ENCODE results near the gene KCNRG. TPM values are rescaled to one million over a fixed set of nuclear protein-coding genes. Genes with fewer than 3 reads are reported as not detected.

KCNRG gene
- total and polyA plus RNA-seq, 9 of the 15 experiments (the other 6 are each of a cell fraction or from before 2014, with no cell fraction given): 0.36 to 1.1 (median 0.53) TPM

DNA sequence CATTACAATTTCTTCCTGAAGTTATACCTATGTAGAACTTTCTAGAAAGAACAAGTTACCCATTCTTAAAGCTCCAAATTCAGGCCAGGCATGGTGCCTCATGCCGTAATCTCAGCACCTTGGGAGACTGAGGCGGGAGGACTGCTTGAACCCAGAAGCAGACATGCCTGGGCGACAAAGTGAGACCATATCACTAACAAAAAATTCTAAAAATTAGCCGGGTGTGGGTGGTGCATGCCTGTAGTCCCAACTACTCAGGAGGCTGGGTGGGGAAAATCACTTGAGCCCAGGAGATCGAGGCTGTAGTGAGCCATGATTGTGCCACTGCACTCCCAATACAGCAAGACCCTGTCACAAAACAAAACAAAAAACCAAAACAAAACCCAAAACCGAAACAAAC is 23.0 kb downstream of the KCNRG start (continued):
- TF ChIP-seq CTBP1 (IDR thresholded peaks at IDR 0.05; ENCODE audit: borderline replicate concordance): no peak
- TF ChIP-seq NELFE (IDR thresholded peaks at IDR 0.05; ENCODE audit: insufficient read depth, insufficient read length): no peak

DNA sequence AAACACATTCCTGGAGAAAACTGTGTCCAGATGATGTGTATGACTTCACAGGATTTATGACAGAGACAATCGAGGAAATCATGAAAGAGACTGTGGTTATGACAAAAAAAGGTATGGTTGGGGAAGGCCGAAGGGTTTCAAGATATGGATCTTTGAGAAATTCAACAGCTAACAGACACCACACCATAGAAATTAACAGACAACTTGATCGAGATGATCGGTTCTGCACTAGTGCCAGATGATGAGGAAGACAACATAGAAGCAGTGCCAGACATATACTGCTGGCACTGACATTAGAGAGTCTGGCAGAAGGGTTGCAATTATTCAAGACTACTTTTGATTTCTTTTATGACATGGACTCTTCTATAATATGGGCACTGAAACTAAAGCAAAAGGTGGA is 37.2 kb downstream of the KCNRG start:
- BruUV-seq (replicated peaks): no TSS peak
- Histone ChIP-seq H3K27me3 (ENCODE audit: control insufficient read depth in 2 of 2, insufficient read depth in 2 of 2, low read length in 2 of 2) (no peaks in the 10 kb centered on the region), H3K79me2 (ENCODE audit: control insufficient read depth, insufficient read depth, low read length) (peaks cover 60% of the 10 kb centered on the region), H3K4me2 (ENCODE audit: insufficient read depth, low read length) (no peak overlapping the region), H3K36me3 (ENCODE audit: control insufficient read depth, insufficient read depth, low read length) (peaks cover 65% of the 10 kb centered on the region; the same call in 2 of the 3 replicates), H3K27ac (ENCODE audit: extremely low read depth, low read depth, low read length) (no peak overlapping the region), H3K4me1 (replicated peaks in 1 of 2; ENCODE audit: control insufficient read depth in 2 of 2, insufficient read depth in 2 of 2, low read length in 2 of 2) (no peaks in the 10 kb centered on the region), H2AFZ (ENCODE audit: low read depth, low read length) (no peak overlapping the region), H3K9ac (ENCODE audit: insufficient read depth in 1 of 2, low read depth in 2 of 2, low read length in 2 of 2) (no peak overlapping the region), H4K20me1 (replicated peaks; ENCODE audit: control insufficient read depth, insufficient read depth, low read length) (no peaks in the 10 kb centered on the region), H3K9me1 (ENCODE audit: control insufficient read depth, insufficient read depth, low read length) (no peaks in the 10 kb centered on the region), H3K4me3 (no peak overlapping the region), H3K9me3 (replicated peaks; ENCODE audit: control insufficient read depth, insufficient read depth, low read depth, low read length) (0 out of 2 replicates have a peak, but pooled peaks cover 2% of the 10 kb centered on the region)
- intact Hi-C loops (cut with micrococcal nuclease) (no loop called here), in situ Hi-C loops (cut with MboI) (no loop called here)
- DNase-seq (ENCODE audit: extremely low read depth in 1 of 4, low spot score in 3 of 4) (no peak), FAIRE-seq (no peak), ATAC-seq (no peak)
- CTCF ChIA-PET (ENCODE audit: low intra/inter-chr PET ratio): no interaction called here
- no peak for TF ChIP-seq ZNF830 (CRISPR knock-in tag; IDR thresholded peaks at IDR 0.05)
- POLR2A ChIA-PET: interaction anchor here (0.8 to 1.0 kb wide), 3 partner anchors 14 to 29 kb away, joined by 3 read pairs; no protein-coding TSS in a partner anchor
- WGBS (ENCODE audit: insufficient coverage, low coverage, missing lambda C conversion rate): 83% methylated on average over 4 of the region's 4 CpGs

DNA sequence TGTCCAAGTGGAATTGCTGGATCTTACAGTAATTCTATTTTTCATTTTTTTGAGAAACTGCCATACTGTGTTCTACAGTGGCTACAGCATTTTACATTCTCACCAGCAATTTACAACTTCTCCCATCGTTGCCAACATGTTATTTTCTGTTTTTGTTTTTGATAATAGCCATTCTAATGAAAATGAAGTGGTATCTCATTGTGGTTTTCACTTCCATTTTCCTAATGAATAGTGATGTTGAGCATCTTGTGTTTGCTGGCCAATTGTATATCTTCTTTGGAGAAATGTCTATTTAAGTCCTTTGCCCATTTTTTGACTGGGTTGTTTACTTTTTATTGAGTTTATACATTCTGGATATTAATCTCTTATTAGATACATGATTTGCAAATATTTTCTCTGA is 38.6 kb downstream of the KCNRG start:
- ChIA-PET CTCF (ENCODE audit: low intra/inter-chr PET ratio) (no interaction called here), POLR2A (no interaction called here)
- 100% methylated on average over 1 of the region's 1 CpG for WGBS (ENCODE audit: insufficient coverage, low coverage, missing lambda C conversion rate)
- FAIRE-seq: no peak
- no peak for ATAC-seq
- Histone ChIP-seq H3K27ac (ENCODE audit: extremely low read depth, low read depth, low read length) (no peak overlapping the region), H3K4me1 (replicated peaks in 1 of 2; ENCODE audit: control insufficient read depth in 2 of 2, insufficient read depth in 2 of 2, low read length in 2 of 2) (no peaks in the 10 kb centered on the region; a peak in 1 of 5 replicates), H3K4me2 (ENCODE audit: insufficient read depth, low read length) (no peak overlapping the region), H3K9ac (ENCODE audit: insufficient read depth in 1 of 2, low read depth in 2 of 2, low read length in 2 of 2) (no peak overlapping the region), H3K9me1 (ENCODE audit: control insufficient read depth, insufficient read depth, low read length) (no peaks in the 10 kb centered on the region), H3K36me3 (ENCODE audit: control insufficient read depth, insufficient read depth, low read length) (peaks cover 67% of the 10 kb centered on the region; the same call in 2 of the 3 replicates), H3K27me3 (ENCODE audit: control insufficient read depth in 2 of 2, insufficient read depth in 2 of 2, low read length in 2 of 2) (no peaks in the 10 kb centered on the region), H3K9me3 (replicated peaks; ENCODE audit: control insufficient read depth, insufficient read depth, low read depth, low read length) (0 out of 2 replicates have a peak, but pooled peaks cover 2% of the 10 kb centered on the region), H3K4me3 (no peak overlapping the region), H4K20me1 (replicated peaks; ENCODE audit: control insufficient read depth, insufficient read depth, low read length) (no peaks in the 10 kb centered on the region), H2AFZ (ENCODE audit: low read depth, low read length) (no peak overlapping the region), H3K79me2 (ENCODE audit: control insufficient read depth, insufficient read depth, low read length) (peaks cover 65% of the 10 kb centered on the region)
- in situ Hi-C loops (cut with MboI) (no loop called here), intact Hi-C loops (cut with micrococcal nuclease) (no loop called here)
- TSS peak; percentile 14 for BruUV-seq (replicated peaks)
- DNase-seq (ENCODE audit: extremely low read depth in 1 of 4, low spot score in 3 of 4): no peak
- TF ChIP-seq, protein P1, sequence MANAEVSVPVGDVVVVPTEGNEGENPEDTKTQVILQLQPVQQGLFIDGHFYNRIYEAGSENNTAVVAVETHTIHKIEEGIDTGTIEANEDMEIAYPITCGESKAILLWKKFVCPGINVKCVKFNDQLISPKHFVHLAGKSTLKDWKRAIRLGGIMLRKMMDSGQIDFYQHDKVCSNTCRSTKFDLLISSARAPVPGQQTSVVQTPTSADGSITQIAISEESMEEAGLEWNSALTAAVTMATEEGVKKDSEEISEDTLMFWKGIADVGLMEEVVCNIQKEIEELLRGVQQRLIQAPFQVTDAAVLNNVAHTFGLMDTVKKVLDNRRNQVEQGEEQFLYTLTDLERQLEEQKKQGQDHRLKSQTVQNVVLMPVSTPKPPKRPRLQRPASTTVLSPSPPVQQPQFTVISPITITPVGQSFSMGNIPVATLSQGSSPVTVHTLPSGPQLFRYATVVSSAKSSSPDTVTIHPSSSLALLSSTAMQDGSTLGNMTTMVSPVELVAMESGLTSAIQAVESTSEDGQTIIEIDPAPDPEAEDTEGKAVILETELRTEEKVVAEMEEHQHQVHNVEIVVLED (CRISPR knock-in tag; IDR thresholded peaks at IDR 0.05): no peak
- TF ChIP-seq NCOR1 (IDR thresholded peaks at IDR 0.05) (no peak), GATAD2A (IDR thresholded peaks at IDR 0.05) (no peak), CBX3 (IDR thresholded peaks at IDR 0.05; ENCODE audit: borderline replicate concordance in 1 of 2, low read length in 2 of 2) (no peak), TFAM (CRISPR knock-in tag; conservative IDR thresholded peaks at IDR 0.05) (no peak), ZBTB7A (IDR thresholded peaks at IDR 0.05; ENCODE audit: borderline replicate concordance, control insufficient read depth, low read depth, low read length) (no peak)
- TF ChIP-seq, protein P2, sequence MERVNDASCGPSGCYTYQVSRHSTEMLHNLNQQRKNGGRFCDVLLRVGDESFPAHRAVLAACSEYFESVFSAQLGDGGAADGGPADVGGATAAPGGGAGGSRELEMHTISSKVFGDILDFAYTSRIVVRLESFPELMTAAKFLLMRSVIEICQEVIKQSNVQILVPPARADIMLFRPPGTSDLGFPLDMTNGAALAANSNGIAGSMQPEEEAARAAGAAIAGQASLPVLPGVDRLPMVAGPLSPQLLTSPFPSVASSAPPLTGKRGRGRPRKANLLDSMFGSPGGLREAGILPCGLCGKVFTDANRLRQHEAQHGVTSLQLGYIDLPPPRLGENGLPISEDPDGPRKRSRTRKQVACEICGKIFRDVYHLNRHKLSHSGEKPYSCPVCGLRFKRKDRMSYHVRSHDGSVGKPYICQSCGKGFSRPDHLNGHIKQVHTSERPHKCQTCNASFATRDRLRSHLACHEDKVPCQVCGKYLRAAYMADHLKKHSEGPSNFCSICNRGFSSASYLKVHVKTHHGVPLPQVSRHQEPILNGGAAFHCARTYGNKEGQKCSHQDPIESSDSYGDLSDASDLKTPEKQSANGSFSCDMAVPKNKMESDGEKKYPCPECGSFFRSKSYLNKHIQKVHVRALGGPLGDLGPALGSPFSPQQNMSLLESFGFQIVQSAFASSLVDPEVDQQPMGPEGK (CRISPR knock-in tag; IDR thresholded peaks at IDR 0.05; ENCODE audit: borderline replicate concordance): no peak
